GM18505 (cell line): ENCODE data around the gene OTOG.

Source experiments
- ATAC-seq: cut with Tn5 transposase; IDR thresholded peaks from one replicate; pipeline ENCODE4 v1.9.1; 2021; ENCODE audit not compliant: unreplicated experiment
- POLR2A ChIP-seq: IDR thresholded peaks from 4 replicates; pipeline ENCODE4 v1.6.1; 2011; ENCODE audit warnings: borderline replicate concordance; ENCODE audit not compliant: insufficient read depth, insufficient read length; ENCODE audit errors: extremely low read depth

OTOG gene

DNA sequence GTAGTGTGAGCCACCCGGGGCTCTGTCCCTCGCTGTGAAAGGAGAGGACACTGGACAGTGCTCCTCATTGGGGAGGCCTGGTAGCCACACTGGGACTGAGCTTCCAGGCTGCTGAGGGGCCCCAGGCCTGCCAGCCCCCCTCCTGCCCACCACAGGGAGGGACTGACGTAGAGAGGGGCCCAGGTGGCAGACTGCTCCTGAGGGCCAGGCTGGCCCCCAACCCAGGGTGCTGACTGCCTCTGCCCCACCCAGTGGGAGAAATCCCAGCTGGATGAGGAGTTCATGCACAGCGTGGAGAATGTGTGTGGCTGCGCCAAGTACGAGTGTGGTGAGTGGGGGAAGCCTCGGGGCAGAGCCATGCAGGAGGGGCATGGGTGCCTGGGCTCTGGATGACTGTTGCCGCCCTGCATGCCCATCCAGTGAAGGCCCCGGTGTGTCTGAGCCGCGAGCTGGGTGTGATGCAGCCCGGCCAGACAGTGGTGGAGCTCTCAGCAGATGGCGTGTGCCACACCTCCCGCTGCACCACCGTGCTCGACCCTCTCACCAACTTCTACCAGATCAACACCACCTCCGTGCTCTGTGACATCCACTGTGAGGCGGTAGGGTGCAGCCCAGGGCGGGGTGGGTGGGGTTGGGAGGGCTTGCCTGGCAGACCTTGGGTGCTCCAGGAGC is 93.6 kb downstream of the OTOG start:
- TF ChIP-seq POLR2A: no peak
- no peak for ATAC-seq

DNA sequence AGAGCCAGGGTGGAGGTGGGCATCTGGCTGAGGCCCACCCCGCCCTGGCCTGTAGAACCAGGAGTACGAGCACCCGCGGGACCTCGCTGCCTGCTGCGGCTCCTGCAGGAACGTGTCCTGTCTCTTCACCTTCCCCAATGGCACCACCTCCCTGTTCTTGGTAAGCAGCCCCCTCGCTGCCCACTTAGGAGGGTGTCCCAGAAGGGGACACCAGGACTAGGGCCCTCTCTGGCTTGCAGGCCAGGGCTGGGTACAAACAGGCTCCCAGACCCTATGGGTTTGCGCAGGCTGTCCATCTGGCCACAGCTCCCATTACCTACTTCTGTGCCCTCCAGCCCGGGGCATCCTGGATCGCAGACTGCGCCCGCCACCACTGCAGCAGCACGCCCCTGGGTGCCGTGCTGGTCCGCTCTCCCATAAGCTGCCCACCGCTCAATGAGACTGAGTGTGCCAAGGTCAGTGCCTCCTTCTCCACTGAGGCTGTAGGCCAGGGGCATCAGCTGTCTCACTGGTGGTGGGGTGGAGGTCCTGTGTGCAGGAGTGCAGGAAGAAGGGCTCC is 94.8 kb downstream of the OTOG start:
- no peak for TF ChIP-seq POLR2A
- no peak for ATAC-seq

DNA sequence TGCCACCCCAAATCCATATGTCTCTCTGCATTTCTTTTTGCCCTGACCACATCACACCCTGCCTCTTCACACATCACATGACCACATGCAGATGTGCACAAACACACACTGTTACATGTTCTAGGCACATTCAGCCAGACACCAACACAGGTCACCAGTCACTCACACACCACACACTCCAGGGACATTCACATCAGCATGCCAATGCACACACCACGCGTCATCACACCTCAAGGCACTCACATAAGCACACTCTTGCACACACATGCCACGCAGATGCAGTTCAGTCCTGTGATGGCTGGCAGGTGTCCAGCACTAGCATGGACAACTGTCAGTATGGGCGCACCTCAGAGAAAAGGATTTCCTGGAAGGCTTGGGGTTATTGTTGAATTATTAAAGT is 95.3 kb downstream of the OTOG start:
- no peak for ATAC-seq
- no peak for TF ChIP-seq POLR2A

DNA sequence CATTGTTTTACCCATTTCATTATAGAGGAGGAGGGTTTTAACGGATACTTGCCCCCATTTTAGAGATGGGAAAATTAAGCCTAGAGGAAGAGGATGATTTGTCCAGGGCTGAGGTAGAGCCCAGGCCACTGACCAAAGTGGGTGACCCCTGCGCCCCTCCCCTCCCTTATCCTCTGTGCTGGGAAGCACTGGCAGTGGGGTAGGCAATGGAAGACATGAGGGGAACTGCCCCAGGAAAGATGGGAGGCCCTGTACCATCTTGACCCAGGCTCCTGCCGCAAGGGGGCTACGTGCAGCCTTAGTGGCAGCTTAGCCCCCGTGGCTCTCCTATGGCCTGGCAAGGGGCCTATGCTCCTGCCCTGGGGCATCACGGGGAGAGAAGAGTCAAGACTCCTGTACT is 95.9 kb downstream of the OTOG start:
- no peak for TF ChIP-seq POLR2A
- no peak for ATAC-seq

DNA sequence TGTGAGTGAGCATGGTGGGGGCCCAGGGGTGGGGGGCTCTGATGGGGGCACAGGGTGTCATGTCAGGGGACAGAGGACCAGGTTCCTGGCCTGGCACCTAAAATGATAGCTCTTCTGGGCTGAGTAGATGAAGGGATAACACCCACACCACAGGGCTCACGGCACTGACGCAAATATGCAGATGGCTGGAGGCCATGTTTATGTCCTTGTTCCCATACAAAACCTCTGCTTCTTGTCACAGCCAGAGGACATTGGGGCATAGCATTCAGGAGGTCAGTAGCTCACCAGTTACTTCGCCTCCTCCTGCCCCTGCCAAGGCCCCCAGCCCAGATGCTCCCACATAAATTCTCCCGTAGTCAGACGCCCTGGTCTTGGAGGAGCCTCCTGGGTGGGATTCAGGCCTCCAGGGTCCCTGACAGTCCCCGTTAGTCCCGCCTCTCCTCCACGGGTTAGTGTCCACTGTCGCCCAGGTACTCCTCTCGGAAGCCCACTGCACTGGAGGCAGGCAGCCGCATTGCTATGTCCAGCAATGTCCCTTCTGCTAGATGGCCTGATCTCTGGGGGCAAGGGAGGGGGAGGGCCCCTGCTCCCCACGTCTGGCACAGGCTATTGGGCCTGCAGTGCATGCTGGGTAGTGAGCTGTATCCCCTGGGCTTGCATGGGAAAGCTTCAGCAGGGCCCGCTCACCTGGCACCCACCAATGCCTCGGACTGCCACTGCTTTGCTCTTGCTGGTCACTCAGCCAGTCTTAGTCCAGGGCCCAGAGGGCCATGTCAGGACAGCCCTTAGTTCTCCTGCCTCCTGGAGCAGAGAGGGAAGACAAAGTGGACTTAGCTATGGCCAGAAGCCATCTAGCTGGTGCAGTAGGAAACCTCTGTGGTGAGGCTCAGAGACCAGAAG is 96.7 kb downstream of the OTOG start:
- TF ChIP-seq POLR2A: no peak
- no peak for ATAC-seq

DNA sequence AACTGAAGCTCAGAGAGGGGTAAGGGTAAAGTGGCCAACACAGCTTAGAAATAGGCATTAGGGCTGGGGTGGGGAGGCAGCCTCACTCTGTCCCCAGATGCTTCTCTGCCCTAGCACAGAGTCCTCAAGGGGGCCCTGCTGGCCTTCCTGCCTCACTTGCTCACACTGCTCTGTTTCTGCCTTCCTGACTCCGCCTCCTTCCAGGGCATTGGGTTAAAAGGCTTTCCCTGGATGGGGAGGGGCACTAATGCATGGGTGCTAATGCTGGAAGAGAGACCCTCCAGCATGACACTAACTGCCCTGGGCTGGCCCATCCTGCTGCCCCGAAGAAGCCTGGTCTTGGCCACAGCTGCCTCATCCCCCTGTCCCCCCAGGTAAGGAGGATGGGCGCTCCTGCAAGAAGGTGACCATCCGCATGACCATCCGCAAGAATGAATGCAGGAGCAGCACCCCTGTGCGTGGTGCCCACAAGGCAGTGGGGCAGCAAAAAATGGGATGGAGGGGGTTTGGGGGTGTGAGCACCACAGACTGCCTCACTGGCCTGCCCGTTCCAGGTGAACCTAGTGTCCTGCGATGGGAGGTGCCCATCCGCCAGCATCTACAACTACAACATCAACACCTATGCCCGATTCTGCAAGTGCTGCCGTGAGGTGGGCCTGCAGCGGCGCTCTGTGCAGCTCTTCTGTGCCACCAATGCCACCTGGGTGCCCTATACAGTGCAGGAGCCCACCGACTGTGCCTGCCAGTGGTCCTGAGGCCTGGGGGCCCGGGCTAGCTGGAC is 98.3 kb downstream of the OTOG start:
- no peak for TF ChIP-seq POLR2A
- ATAC-seq: no peak

DNA sequence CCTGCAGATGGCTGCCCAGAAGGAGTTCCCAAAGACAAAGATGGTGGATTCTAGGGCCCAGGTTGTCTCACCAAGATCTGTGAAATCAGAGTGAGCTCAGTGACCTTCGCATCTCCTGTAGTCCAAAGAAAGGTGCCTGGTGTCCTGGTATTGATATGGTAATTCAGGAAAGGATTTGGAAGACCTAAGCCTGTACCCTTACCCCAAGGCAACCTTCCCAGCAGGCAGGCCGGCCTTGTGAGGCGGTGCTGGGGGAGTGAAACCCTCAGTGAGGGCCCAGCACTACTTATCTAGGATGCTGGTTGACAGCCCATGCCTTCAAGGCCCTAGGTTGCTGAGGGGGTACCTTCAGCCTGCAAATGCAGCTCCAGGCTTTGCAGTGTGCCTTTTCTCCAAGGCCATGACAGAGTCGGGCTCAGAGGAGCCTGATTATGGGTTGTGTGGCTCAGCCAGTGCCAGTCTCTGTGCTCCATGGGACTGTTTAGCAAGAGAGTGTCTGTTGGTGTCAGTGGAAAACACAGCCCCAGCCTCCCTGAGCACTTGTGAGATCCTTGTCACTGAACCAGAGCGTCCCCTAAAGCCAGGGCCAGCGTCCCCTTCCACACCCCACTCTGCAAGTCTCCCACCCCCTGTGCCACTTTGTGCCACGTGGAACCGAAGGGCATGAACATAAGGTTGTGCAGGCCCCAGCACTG is 99.5 kb downstream of the OTOG start:
- no peak for ATAC-seq

DNA sequence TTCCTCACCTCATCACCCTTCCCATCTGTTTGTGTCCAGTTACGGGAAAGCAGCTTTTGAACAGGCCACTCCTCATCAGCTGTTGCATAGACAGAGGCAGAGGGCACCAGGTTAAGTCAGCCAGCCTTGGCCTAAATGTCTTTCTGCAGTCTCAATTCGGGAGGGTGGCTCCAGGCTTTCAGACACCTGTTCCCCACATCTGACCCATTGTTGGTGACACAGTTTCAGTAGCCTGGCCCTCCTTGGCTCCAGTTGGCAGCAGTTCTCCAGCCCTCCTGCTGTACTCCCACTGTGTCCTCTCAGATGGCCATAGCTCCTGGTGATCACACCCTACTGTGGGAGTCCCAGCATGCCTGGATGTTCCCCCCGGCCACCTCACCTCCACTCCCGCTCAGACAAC is 101.5 kb downstream of the OTOG start:
- no peak for TF ChIP-seq POLR2A
- ATAC-seq: no peak

More for the DNA sequence above, 99.5 kb downstream of the OTOG start:
- no peak for TF ChIP-seq POLR2A

DNA sequence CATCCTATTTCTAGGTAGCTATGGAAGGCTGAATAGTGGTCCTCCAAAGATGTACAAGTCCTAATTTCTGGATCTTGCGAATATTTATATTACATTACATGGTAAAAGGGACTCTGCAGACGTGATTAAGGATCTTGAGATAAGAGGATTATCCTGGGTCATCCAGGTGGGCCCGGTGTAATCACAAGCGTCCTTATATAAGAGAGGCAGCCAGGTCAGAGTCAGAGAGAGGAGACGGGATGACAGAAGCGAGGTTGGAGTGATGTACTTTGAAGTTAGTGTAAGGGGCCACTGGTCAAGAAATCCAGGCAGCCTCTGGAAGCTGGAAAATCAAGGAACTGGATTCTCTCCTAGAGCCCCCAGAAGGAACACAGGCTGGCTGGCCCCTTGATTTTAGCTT is 102.2 kb downstream of the OTOG start:
- TF ChIP-seq POLR2A: no peak
- no peak for ATAC-seq

DNA sequence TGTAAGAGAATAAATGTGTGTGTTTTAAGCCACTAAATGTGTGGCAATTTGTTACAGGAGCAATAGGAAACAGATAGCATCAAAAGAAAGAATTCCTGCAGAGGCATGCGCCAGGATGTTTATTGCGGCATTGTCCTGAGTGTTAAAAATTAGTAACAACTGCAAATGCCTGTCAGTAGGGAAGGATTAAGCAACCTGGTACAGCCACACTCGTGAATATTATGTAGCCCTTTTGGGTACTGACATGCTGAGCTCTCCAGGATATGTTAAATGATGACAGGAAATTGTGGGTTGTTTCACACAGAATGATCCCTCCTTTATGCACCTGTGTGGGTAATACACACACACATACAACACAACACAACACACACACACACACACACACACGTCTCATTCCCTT is 102.6 kb downstream of the OTOG start:
- no peak for TF ChIP-seq POLR2A
- ATAC-seq: no peak

DNA sequence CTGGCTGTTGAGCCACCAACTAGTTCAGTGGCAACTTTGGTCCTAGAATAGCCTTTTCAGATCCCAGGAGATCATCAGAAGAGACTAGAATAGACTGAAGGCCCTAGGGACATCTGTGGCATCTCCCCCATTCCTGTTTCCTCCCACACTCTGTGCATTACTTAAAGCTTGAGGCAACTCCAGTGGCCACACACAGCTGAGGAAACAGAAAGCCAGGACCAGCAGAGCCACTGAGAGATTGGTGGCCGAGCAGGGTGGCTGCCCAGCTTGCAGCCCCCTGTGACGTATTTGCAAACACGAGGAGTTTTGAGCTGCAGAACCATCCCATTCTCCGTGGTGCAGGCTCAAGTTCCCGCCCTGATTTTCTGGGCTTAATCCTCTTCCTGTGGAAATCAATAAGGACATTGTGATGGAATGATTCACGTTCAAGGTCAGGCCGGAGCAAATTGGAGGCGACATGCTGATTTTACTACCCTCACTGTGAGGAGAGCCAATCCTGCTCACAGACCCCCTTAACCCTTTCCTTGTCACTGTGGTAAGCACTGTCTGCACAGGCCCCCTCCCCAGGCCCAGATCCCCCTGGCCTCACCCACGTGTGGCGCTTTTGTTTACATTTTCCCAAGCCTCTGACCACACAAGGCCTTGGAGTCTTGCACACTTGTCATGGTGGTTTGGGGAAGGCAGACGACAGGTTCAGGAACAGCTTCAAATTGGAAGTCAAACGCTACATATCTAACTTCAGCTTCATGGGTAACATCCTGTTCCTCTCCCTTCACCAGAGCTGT is 103.3 kb downstream of the OTOG start:
- no peak for ATAC-seq
- TF ChIP-seq POLR2A: no peak

DNA sequence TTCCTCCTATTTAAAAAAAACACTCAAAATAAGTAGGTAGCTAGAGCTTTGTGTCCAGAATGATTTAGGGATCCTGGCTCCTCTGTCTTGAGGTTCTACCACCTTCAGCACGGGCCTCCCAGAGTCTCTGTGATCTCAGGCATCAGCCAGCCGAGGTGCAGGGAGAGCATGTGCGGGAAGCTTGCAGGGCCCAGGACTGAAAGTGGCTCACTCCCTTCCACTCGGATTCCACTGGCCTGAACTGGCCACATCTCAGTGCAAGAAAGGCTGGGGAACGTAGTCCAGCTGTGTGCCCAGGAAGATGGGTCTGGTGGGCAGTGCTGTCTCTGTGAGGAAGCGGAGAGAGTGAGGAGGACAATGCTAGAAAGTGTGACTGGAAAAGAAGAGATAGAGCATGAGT is 104.0 kb downstream of the OTOG start:
- no peak for TF ChIP-seq POLR2A
- no peak for ATAC-seq
